Keratinocyte (primary cell): ENCODE results near the gene S100A10. TPM values are rescaled to one million over a fixed set of nuclear protein-coding genes. Genes with fewer than 3 reads are reported as not detected.
A peak's percentile ranks its signal among the peaks of the same experiment; 100 is the strongest.

Source experiments
- DNase-seq: peaks from one replicate; pipeline ENCODE4 v3.0.0-alpha.2; 2011; ENCODE audit warnings: low read depth, missing footprints, low spot score
- FAIRE-seq: peaks from 2 replicates; lab custom pipeline; 2011; peaks lifted over from hg19 to GRCh38; lab: Jason Lieb, UNC
- H2AFZ ChIP-seq: 2 replicates; pipeline ENCODE4 v1.6.0; 2012; ENCODE audit warnings: low read length, control low read depth, inconsistent platforms; ENCODE audit not compliant: control insufficient read depth
- H3K27ac ChIP-seq: 2 replicates; pipeline ENCODE4 v1.5.1; 2011; ENCODE audit warnings: low read length; ENCODE audit not compliant: control insufficient read depth, insufficient read depth
- H3K27me3 ChIP-seq: 3 replicates; pipeline ENCODE4 v1.6.0; 2011; ENCODE audit warnings: low read length; ENCODE audit not compliant: control insufficient read depth, insufficient read depth; ENCODE audit errors: extremely low read depth
- H3K36me3 ChIP-seq, 2 experiments: 2 replicates in 1 of 2; 3 replicates in 1 of 2; pipeline ENCODE4 v1.5.1; 2011; ENCODE audit warnings: low read length in 2 of 2, mild to moderate bottlenecking in 1 of 2; ENCODE audit not compliant: control insufficient read depth in 2 of 2, insufficient read depth in 2 of 2; ENCODE audit errors: extremely low read depth in 1 of 2
- H3K4me1 ChIP-seq: 3 replicates; pipeline ENCODE4 v1.5.1; 2011; ENCODE audit warnings: low read length; ENCODE audit not compliant: control insufficient read depth, insufficient read depth; ENCODE audit errors: extremely low read depth
- H3K4me2 ChIP-seq: 3 replicates; pipeline ENCODE4 v1.6.0; 2011; ENCODE audit warnings: low read depth, low read length; ENCODE audit not compliant: control insufficient read depth, insufficient read depth; ENCODE audit errors: extremely low read depth
- H3K4me3 ChIP-seq, 3 experiments: fragments of 200-600 bp in 1 of 3; sonication (generic) in 1 of 3; 2 replicates in 2 of 3; 3 replicates in 1 of 3; pipeline ENCODE4 v1.5.1; 2011 to 2016; ENCODE audit warnings: low read length in 3 of 3, mild to moderate bottlenecking in 3 of 3, control low read depth in 2 of 3, inconsistent platforms in 1 of 3, low read depth in 1 of 3, mixed read lengths in 1 of 3, mixed run types in 1 of 3, moderate library complexity in 1 of 3; ENCODE audit not compliant: control insufficient read depth in 2 of 3, insufficient read depth in 2 of 3; ENCODE audit errors: extremely low read depth in 1 of 3
- H3K79me2 ChIP-seq: 2 replicates; pipeline ENCODE4 v1.6.0; 2012; ENCODE audit warnings: low read length; ENCODE audit not compliant: control insufficient read depth, insufficient read depth
- H3K9ac ChIP-seq: 3 replicates; pipeline ENCODE4 v1.6.0; 2011; ENCODE audit warnings: low read length; ENCODE audit not compliant: control insufficient read depth, insufficient read depth; ENCODE audit errors: extremely low read depth
- H3K9me1 ChIP-seq: 3 replicates; pipeline ENCODE4 v1.6.0; 2011; ENCODE audit warnings: low read length; ENCODE audit not compliant: control insufficient read depth, insufficient read depth; ENCODE audit errors: extremely low read depth
- H3K9me3 ChIP-seq: 2 replicates; pipeline ENCODE4 v1.5.1; 2012; ENCODE audit warnings: low read depth, low read length; ENCODE audit not compliant: control insufficient read depth
- H4K20me1 ChIP-seq: 3 replicates; pipeline ENCODE4 v1.6.0; 2011; ENCODE audit warnings: low read length; ENCODE audit not compliant: control insufficient read depth, insufficient read depth; ENCODE audit errors: extremely low read depth
- EZH2 ChIP-seq: IDR thresholded peaks from one replicate; pipeline ENCODE4 v1.6.1; 2012; ENCODE audit warnings: inconsistent platforms, mild to moderate bottlenecking, low read length, moderate library complexity
- dilution Hi-C: fragments of 300-500 bp; cut with MboI; formaldehyde crosslinking; loops from one replicate; pipeline ENCODE4 v1.7.0; 2020; ENCODE audit warnings: low sequenced_read_pairs; ENCODE audit not compliant: extremely low pct_ligation_motif_present
- polyA plus RNA-seq, 5 experiments: library from polyadenylated mRNA; depleted of rRNA in 3 of 5; stranded (reverse) in 3 of 5; stranded (forward) in 1 of 5; unstranded in 1 of 5; fragments of >200 nt; gene quantifications; 1 replicate in 1 of 5; 2 replicates in 3 of 5; 3 replicates in 1 of 5; pipeline versions ENCODE4 v1.2.1 to v1.2.3, GENCODE V29; 2011 to 2012; ENCODE audit warnings: missing spikeins in 2 of 5, low read depth in 1 of 5, low replicate concordance in 1 of 5
- TF ChIP-seq, protein P1 (sequence below), 3 experiments: IDR thresholded peaks in 1 of 3; conservative IDR thresholded peaks in 1 of 3; optimal IDR thresholded peaks in 1 of 3; 2 replicates in 2 of 3; 3 replicates in 1 of 3; pipeline versions ENCODE3 to v1.5.1; 2011; ENCODE audit warnings: low read length in 3 of 3, mild to moderate bottlenecking in 3 of 3, moderate library complexity in 2 of 3, control low read depth in 1 of 3, inconsistent platforms in 1 of 3; ENCODE audit not compliant: insufficient read depth in 2 of 3; ENCODE audit errors: extremely low read depth in 1 of 3

S100A10 gene
- polyA plus RNA-seq, 1 donor (not counting 4 experiments of a cell fraction or from before 2014, with no cell fraction given), result 1,061 TPM

DNA sequence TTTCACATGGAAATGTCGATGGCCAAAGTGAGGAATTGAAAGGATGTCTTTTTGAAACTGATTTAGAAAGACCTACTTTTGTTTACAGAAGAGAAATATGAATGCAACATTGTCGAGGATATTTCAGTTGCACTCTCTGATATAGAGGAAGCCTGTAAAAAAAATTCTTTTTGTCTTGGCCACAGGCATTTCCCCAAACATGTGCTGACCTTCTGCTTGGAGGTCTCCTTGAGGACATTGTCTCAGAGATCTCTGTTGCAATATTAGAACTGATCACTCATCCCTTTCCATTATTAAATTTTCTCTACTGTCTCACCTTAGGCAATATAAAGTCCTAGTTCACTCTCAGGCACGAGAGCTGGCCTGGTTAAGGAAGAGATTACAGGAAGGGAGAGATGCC is 27.2 kb upstream of the S100A10 start:
- no peaks in the 10 kb centered on the region for H3K9me1 ChIP-seq
- H3K9ac ChIP-seq, result no peak overlapping the region
- no peak for FAIRE-seq
- dilution Hi-C loops, result no loop called here
- no peaks in the 10 kb centered on the region for H3K9me3 ChIP-seq
- no peak overlapping the region for H3K4me3 ChIP-seq
- H3K4me2 ChIP-seq, result no peak overlapping the region
- H4K20me1 ChIP-seq, result no peaks in the 10 kb centered on the region
- H3K4me1 ChIP-seq, result peaks cover 44% of the 10 kb centered on the region
- no peaks in the 10 kb centered on the region for H3K36me3 ChIP-seq
- H3K79me2 ChIP-seq, result no peaks in the 10 kb centered on the region
- TF ChIP-seq, protein P1, sequence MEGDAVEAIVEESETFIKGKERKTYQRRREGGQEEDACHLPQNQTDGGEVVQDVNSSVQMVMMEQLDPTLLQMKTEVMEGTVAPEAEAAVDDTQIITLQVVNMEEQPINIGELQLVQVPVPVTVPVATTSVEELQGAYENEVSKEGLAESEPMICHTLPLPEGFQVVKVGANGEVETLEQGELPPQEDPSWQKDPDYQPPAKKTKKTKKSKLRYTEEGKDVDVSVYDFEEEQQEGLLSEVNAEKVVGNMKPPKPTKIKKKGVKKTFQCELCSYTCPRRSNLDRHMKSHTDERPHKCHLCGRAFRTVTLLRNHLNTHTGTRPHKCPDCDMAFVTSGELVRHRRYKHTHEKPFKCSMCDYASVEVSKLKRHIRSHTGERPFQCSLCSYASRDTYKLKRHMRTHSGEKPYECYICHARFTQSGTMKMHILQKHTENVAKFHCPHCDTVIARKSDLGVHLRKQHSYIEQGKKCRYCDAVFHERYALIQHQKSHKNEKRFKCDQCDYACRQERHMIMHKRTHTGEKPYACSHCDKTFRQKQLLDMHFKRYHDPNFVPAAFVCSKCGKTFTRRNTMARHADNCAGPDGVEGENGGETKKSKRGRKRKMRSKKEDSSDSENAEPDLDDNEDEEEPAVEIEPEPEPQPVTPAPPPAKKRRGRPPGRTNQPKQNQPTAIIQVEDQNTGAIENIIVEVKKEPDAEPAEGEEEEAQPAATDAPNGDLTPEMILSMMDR (optimal IDR thresholded peaks at IDR 0.05 in 1 of 3, IDR thresholded peaks at IDR 0.05 in 1 of 3, conservative IDR thresholded peaks at IDR 0.05 in 1 of 3; ENCODE audit: extremely low read depth in 1 of 3, insufficient read depth in 2 of 3, low read length in 3 of 3), result no peak
- no peak for TF ChIP-seq EZH2
- no peak for DNase-seq
- H2AFZ ChIP-seq, result no peak overlapping the region
- H3K27ac ChIP-seq, result no peak overlapping the region
- H3K27me3 ChIP-seq, result no peaks in the 10 kb centered on the region

DNA sequence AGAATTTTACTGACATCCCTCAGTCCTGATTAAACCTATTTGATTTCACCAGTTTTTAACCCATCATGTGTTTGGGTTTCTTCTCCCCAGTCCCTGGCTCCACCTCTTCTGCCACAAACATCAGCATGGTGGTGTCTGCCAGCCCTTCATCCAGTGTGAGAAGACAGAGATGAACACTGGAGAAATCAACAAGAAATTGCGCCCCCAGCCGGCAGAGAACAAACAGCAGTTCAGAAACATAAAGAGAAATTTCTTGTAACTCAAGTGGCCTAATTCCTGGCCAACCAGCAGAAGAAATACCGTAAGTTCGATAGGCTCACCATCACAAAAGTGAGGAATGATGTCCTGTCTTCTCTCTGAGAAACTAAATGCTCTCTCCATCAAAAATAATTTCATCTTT is 24.9 kb upstream of the S100A10 start:
- dilution Hi-C loops, result no loop called here

More for the DNA sequence above, 24.9 kb upstream of the S100A10 start:
- Histone ChIP-seq H3K9me1 (no peaks in the 10 kb centered on the region), H3K36me3 (no peaks in the 10 kb centered on the region), H2AFZ (no peak overlapping the region), H3K4me1 (peaks cover 31% of the 10 kb centered on the region), H3K9ac (no peak overlapping the region), H3K9me3 (no peaks in the 10 kb centered on the region), H3K4me2 (no peak overlapping the region), H3K27ac (no peak overlapping the region), H3K27me3 (no peaks in the 10 kb centered on the region), H3K4me3 (no peak overlapping the region), H3K79me2 (no peaks in the 10 kb centered on the region), H4K20me1 (no peaks in the 10 kb centered on the region)
- FAIRE-seq (no peak), DNase-seq (no peak)
- no peak for TF ChIP-seq EZH2
- TF ChIP-seq, protein P1 (optimal IDR thresholded peaks at IDR 0.05 in 1 of 3, IDR thresholded peaks at IDR 0.05 in 1 of 3, conservative IDR thresholded peaks at IDR 0.05 in 1 of 3; ENCODE audit: extremely low read depth in 1 of 3, insufficient read depth in 2 of 3, low read length in 3 of 3), result peak; percentile 28 to 47 (median 36)
